Measurements from ENCODE around the gene CDH10.

DNA sequence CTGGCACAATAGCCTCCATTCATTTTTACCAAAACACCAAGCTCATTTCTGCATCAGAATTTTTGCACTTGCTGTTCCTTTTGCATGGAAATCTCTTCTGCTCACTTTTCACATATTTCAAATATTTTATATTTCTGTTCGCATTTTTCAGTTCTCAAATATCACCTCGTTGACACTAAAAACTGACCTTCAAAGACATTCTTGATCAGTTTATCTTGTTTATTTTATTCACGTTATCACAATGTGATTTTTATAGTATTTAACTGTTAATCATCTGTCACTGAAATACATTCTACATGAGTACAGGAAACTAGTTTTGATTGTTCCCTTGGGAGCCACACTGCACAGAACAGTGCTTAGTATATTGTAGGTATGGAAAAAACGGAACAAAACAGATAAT is 29.6 kb downstream of the CDH10 start:
- TF ChIP-seq PRDM15 (CRISPR knock-in tag; IDR thresholded peaks at IDR 0.05) (no peak), TBX3 (IDR thresholded peaks at IDR 0.05; ENCODE audit: borderline replicate concordance) (no peak), SIX1 (CRISPR knock-in tag; IDR thresholded peaks at IDR 0.05; ENCODE audit: borderline replicate concordance) (no peak), ZNF530 (CRISPR knock-in tag; IDR thresholded peaks at IDR 0.05; ENCODE audit: low read depth) (no peak)

Measured in HepG2 (cell line).